Ishikawa (cell line): ENCODE results near the gene NUB1.

Source experiments
- CEBPB ChIP-seq: IDR thresholded peaks from 2 replicates; pipeline ENCODE4 v1.6.1; 2012
- CREB1 ChIP-seq: IDR thresholded peaks from 2 replicates; pipeline ENCODE4 v1.6.1; 2012; ENCODE audit warnings: low read depth
- EGR1 ChIP-seq: IDR thresholded peaks from 2 replicates; pipeline ENCODE4 v1.6.1; 2012
- EP300 ChIP-seq: IDR thresholded peaks from 2 replicates; pipeline ENCODE4 v1.6.1; 2012; ENCODE audit warnings: borderline replicate concordance
- FOXM1 ChIP-seq: IDR thresholded peaks from 2 replicates; pipeline ENCODE4 v1.6.1; 2012; ENCODE audit warnings: low read depth, borderline replicate concordance
- NFIC ChIP-seq: IDR thresholded peaks from 2 replicates; pipeline ENCODE4 v1.6.1; 2012
- RAD21 ChIP-seq: IDR thresholded peaks from 2 replicates; pipeline ENCODE4 v1.6.1; 2012; ENCODE audit warnings: low read depth
- TAF1 ChIP-seq: IDR thresholded peaks from 2 replicates; pipeline ENCODE4 v1.6.1; 2012; ENCODE audit warnings: low read depth, mild to moderate bottlenecking
- TCF12 ChIP-seq: IDR thresholded peaks from 2 replicates; pipeline ENCODE4 v1.6.1; 2012; ENCODE audit warnings: low read depth
- TEAD4 ChIP-seq: IDR thresholded peaks from 2 replicates; pipeline ENCODE4 v1.6.1; 2012
- YY1 ChIP-seq: IDR thresholded peaks from 2 replicates; pipeline ENCODE4 v1.6.1; 2012; ENCODE audit warnings: low read depth
- ZBTB7A ChIP-seq: IDR thresholded peaks from 2 replicates; pipeline ENCODE4 v1.6.1; 2012; ENCODE audit warnings: low read depth
- TF ChIP-seq, protein P1 (sequence below): IDR thresholded peaks from 2 replicates; pipeline ENCODE4 v1.6.1; 2012
- TF ChIP-seq, protein P2 (sequence below): IDR thresholded peaks from 2 replicates; pipeline ENCODE4 v1.6.1; 2012; ENCODE audit warnings: low read depth, mild to moderate bottlenecking
- TF ChIP-seq, protein P3 (sequence below): IDR thresholded peaks from 2 replicates; pipeline ENCODE4 v1.6.1; 2012

The NUB1 gene

DNA sequence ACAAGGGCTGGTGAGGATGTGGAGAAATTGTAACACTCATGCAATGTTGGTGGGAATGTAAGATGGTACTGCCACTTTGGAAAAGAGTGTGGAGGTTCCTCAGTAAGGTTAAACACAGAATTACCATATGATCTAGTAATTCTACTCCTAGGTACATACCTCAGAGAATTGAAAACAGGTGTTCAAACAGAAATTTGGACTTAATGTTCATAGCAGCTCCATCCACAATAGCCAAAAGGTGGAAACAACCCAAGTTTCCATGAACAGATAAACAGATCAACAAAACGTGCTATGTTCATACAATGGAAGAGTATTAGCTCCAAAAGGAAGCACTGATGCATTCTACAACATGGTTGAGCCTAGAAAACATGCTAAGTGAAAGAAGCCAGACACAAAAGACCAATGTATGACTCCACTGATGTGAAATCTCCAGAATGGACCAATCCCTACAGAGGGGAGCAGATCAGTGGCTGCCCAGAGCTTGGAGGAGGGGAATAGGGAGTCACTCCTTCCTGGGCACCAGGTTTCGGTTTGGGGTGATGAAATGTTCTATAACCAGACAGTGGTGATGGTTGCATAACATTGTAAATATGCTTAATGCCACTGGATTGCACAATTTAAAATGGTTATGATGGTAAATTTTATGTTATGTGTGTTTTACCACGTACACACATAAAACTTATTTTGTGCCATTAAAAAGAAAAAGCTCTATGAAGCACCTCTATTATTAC, 73.9 kb downstream of the NUB1 start:
- no peak for TF ChIP-seq CEBPB
- no peak for TF ChIP-seq FOXM1

DNA sequence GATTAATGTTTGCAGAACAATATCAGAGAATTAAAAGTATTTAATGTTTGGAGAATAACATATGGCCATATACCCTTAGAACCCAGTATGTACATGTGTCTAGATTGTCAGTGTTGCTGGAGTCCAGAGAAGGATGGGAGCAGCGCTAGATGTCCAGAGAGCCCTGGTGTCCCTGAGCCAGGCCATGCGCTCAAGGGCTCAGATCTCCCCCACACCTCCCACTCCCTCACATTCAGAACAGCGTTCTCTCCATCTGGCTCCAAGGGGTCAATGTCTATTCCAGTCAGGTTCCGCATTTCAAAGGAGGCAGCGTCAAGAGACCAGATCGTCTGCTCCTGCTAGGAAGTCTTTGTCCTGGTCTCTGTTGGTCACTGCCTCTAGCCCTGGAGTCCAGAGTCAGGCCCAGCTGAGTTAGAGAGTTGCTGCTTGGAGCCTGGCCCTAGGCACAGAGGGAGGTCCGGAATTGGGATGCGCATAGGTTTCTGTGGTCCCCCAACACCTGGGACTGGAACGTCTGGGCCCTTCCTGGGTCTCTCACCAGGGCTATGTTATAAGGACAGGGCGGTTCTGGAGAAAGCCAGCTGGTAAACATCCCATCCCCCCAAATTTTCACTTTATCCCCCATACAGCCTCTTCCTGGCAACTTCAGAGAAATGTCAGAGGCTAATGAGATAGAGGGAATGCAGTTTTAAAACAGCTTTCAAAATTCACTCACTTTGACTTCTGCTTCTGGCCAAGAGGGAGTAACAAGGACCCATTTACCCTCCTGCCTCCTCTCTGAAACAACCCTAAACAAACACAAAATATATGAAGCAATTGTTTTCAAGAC, 74.7 kb downstream of the NUB1 start:
- TF ChIP-seq YY1 (no peak), NFIC (no peak), RAD21 (no peak), EGR1 (no peak), TAF1 (no peak), TEAD4 (no peak), CEBPB (no peak), FOXM1 (no peak), TCF12 (no peak), ZBTB7A (no peak), EP300 (no peak), CREB1 (no peak)
- TF ChIP-seq, protein P1, sequence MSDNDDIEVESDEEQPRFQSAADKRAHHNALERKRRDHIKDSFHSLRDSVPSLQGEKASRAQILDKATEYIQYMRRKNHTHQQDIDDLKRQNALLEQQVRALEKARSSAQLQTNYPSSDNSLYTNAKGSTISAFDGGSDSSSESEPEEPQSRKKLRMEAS: no peak
- TF ChIP-seq, protein P2, sequence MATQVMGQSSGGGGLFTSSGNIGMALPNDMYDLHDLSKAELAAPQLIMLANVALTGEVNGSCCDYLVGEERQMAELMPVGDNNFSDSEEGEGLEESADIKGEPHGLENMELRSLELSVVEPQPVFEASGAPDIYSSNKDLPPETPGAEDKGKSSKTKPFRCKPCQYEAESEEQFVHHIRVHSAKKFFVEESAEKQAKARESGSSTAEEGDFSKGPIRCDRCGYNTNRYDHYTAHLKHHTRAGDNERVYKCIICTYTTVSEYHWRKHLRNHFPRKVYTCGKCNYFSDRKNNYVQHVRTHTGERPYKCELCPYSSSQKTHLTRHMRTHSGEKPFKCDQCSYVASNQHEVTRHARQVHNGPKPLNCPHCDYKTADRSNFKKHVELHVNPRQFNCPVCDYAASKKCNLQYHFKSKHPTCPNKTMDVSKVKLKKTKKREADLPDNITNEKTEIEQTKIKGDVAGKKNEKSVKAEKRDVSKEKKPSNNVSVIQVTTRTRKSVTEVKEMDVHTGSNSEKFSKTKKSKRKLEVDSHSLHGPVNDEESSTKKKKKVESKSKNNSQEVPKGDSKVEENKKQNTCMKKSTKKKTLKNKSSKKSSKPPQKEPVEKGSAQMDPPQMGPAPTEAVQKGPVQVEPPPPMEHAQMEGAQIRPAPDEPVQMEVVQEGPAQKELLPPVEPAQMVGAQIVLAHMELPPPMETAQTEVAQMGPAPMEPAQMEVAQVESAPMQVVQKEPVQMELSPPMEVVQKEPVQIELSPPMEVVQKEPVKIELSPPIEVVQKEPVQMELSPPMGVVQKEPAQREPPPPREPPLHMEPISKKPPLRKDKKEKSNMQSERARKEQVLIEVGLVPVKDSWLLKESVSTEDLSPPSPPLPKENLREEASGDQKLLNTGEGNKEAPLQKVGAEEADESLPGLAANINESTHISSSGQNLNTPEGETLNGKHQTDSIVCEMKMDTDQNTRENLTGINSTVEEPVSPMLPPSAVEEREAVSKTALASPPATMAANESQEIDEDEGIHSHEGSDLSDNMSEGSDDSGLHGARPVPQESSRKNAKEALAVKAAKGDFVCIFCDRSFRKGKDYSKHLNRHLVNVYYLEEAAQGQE: no peak
- TF ChIP-seq, protein P3, sequence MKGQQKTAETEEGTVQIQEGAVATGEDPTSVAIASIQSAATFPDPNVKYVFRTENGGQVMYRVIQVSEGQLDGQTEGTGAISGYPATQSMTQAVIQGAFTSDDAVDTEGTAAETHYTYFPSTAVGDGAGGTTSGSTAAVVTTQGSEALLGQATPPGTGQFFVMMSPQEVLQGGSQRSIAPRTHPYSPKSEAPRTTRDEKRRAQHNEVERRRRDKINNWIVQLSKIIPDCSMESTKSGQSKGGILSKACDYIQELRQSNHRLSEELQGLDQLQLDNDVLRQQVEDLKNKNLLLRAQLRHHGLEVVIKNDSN: no peak

DNA sequence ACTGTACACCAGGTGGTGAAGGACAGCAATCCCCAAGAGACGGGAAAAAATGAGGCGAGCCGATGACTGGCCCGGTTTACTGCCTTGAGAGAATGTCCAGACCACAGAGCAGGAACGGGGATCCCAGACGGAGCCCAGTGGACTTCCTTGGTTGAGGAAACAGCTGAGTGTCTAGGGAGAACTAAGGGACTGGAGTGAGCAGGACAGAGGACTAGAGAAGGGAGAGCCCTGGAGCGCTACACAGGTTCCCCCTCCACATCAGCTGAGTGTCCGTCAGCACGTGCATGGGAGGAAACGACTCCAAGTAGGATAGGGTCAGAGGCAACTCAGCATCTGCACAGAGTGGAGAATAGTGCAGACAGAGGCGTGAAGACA, 75.3 kb downstream of the NUB1 start:
- TF ChIP-seq FOXM1 (no peak), CEBPB (no peak), TAF1 (no peak), CREB1 (no peak), TEAD4 (no peak), TCF12 (no peak), EP300 (no peak), RAD21 (no peak), YY1 (no peak), NFIC (no peak), ZBTB7A (no peak)
- TF ChIP-seq, protein P1: no peak
- TF ChIP-seq, protein P2: no peak
- TF ChIP-seq, protein P3: no peak

DNA sequence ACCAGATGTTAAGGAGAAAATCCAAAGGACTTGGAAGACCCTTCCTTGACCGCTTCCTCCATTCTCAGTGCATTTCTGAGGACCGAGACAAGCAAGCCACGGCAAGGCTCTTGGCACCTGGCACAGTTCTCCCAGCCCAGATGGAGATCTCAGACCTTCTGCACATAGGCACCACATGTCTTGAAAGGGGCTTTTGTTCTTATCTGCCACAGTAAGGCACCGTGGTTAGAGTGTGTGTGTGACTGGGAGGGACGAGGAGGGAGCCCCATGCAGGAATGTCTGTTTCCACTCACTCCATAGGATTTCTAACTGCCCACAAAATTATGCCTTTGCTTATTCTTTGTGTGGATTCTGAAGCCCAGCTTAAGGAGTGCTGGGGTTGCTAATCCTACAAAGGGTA, 78.5 kb downstream of the NUB1 start:
- TF ChIP-seq FOXM1: no peak
- TF ChIP-seq EGR1: no peak
- TF ChIP-seq TCF12: no peak
- TF ChIP-seq, protein P1: no peak
- no peak for TF ChIP-seq CREB1

DNA sequence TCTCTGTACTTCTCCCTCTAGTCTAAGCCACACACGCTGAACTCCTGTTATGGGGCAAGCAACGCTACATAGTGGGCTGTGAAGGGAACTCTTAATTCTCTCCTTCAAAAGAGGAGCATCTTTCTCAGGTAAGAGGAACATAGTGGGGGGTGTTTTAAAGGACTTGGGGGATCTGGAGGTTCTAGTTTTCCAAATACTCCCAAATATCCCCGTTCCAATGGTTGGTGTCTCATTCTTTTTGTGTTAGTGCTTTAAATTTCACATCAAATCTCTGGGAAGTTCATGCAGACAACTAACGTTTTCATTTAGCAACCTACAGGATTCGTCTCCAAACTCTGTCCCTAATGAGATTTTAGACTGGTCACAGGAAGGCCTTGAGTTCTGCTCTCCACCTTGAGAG, 80.6 kb downstream of the NUB1 start:
- TF ChIP-seq RAD21 (no peak), TAF1 (no peak), EGR1 (no peak), NFIC (no peak), TCF12 (no peak), YY1 (no peak), ZBTB7A (no peak), CEBPB (no peak), TEAD4 (no peak), CREB1 (no peak)
- TF ChIP-seq, protein P2: no peak
- TF ChIP-seq, protein P3: no peak
